WI38 (cell line): ENCODE measurements around the gene NAT14.

Experiments
- H3K4me3 ChIP-seq: 2 replicates; pipeline ENCODE4 v1.5.1; 2011; ENCODE audit warnings: low read depth, mild to moderate bottlenecking, control low read depth, low read length
- CTCF ChIP-seq: IDR thresholded peaks from 2 replicates; pipeline ENCODE4 v1.5.1; 2012; ENCODE audit warnings: low read depth, mild to moderate bottlenecking, control low read depth, low read length

Gene NAT14

GRCh38 chr19:55489711-55490477, 4.9 kb downstream of the NAT14 start:
- H3K4me3 ChIP-seq: no peak overlapping the region
- no peak for TF ChIP-seq CTCF

- no peak for TF ChIP-seq CTCF
- H3K4me3 ChIP-seq: no peak overlapping the region
Observed at GRCh38 chr19:55490478-55491432, 5.8 kb downstream of the NAT14 start.

- no peak overlapping the region for H3K4me3 ChIP-seq
- TF ChIP-seq CTCF: no peak
Observed at GRCh38 chr19:55491546-55492360, 6.8 kb downstream of the NAT14 start.

GRCh38 chr19:55492362-55492944, 7.5 kb downstream of the NAT14 start:
- no peak for TF ChIP-seq CTCF
- no peak overlapping the region for H3K4me3 ChIP-seq

GRCh38 chr19:55493052-55493644, 8.2 kb downstream of the NAT14 start:
- H3K4me3 ChIP-seq: peak overlapping the region; percentile 17; the same call in 1 of the 2 replicates
- TF ChIP-seq CTCF: no peak

- TF ChIP-seq CTCF: no peak
- H3K4me3 ChIP-seq: peak overlapping the region; percentile 28
Observed at GRCh38 chr19:55493645-55494171, 8.7 kb downstream of the NAT14 start.
